Thymus (tissue), 11 donors: Measurements from ENCODE around the gene ELMO1. TPM values are rescaled to one million over a fixed set of nuclear protein-coding genes. Genes with fewer than 3 reads are reported as not detected.

Source experiments
- DNase-seq, 9 donors: peaks; one replicate each; pipeline ENCODE4 v3.0.0-alpha.2; 2013; ENCODE audit warnings: low spot score in 9 of 9, low read depth in 6 of 9, missing footprints in 1 of 9
- H3K27ac ChIP-seq, 2 donors: one replicate each; pipeline ENCODE4 v1.5.1; 2013; ENCODE audit warnings: control low read depth in 1 of 2, low read depth in 1 of 2, low read length in 1 of 2, mild to moderate bottlenecking in 1 of 2, moderate library complexity in 1 of 2
- H3K27me3 ChIP-seq, 2 donors: one replicate each; pipeline ENCODE4 v1.5.1; 2013; ENCODE audit warnings: low read length in 1 of 2; ENCODE audit not compliant: control insufficient read depth in 2 of 2, insufficient read depth in 1 of 2
- H3K36me3 ChIP-seq, 2 donors: one replicate each; pipeline ENCODE4 v1.5.1; 2013; ENCODE audit warnings: low read length in 1 of 2, mild to moderate bottlenecking in 1 of 2, moderate library complexity in 1 of 2; ENCODE audit not compliant: control insufficient read depth in 2 of 2, insufficient read depth in 2 of 2
- H3K4me1 ChIP-seq, 2 donors: one replicate each; pipeline ENCODE4 v1.5.1; 2013; ENCODE audit warnings: low read length in 2 of 2; ENCODE audit not compliant: control insufficient read depth in 2 of 2, insufficient read depth in 2 of 2
- H3K4me3 ChIP-seq, 2 donors: one replicate each; pipeline ENCODE4 v1.5.1; 2013; ENCODE audit warnings: low read length in 2 of 2, control low read depth in 1 of 2, mild to moderate bottlenecking in 1 of 2
- H3K9me3 ChIP-seq, 2 donors: one replicate each; pipeline ENCODE4 v1.5.1; 2013; ENCODE audit warnings: low read length in 1 of 2, mild to moderate bottlenecking in 1 of 2; ENCODE audit not compliant: control insufficient read depth in 2 of 2, insufficient read depth in 1 of 2
- WGBS: extraction: QIAGEN DNeasy Blood & Tissue Kit; methylation state at CpG from one replicate; pipeline ENCODE4 v1.1.7; 2013; 5-methylcytosine and 5-hydroxymethylcytosine counted together
- polyA plus RNA-seq: library from polyadenylated mRNA; stranded (reverse); fragments of 200-250 nt; gene quantifications from one replicate; pipeline ENCODE4 v1.2.3, GENCODE V29; 2013
- total RNA-seq: library from RNA; stranded (reverse); fragments of 120-200 nt; gene quantifications from one replicate; pipeline ENCODE4 v1.2.4, GENCODE V29; 2013
- donor health status: healthy.

The ELMO1 gene
- total and polyA plus RNA-seq, 2 donors = 18.7 to 22.5 TPM

DNA sequence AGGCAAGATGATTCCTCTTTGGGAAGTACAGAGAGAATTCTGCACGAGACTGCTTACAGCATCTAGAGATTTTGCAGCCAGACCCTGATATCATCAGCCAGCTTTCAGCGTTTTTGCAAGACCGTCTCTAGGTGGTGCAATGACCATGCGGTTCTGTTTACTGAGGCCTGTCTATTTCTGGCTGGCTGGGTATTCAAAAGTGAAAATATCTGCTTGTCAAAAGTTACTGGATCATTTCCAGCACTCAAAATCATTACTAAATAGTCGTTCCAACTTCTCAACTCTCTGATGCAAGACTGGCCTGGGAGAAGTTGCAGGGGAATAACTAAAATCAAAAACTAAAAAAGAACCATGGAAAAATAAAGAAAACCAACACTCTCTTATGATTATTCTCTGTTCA lies 240.1 kb downstream of the ELMO1 start:
- peak in 6 of 9 donors; percentile 17 to 52 (median 28) for DNase-seq
- WGBS = 23% methylated on average over 5 of the region's 5 CpGs
- no peaks in the 10 kb centered on the region for H3K4me1 ChIP-seq
- no peaks in the 10 kb centered on the region for H3K9me3 ChIP-seq
- H3K36me3 ChIP-seq = peaks cover 4 to 14% of the 10 kb centered on the region in 2 donors
- no peaks in the 10 kb centered on the region for H3K27me3 ChIP-seq
- no peak overlapping the region for H3K4me3 ChIP-seq
- H3K27ac ChIP-seq = no peak overlapping the region

DNA sequence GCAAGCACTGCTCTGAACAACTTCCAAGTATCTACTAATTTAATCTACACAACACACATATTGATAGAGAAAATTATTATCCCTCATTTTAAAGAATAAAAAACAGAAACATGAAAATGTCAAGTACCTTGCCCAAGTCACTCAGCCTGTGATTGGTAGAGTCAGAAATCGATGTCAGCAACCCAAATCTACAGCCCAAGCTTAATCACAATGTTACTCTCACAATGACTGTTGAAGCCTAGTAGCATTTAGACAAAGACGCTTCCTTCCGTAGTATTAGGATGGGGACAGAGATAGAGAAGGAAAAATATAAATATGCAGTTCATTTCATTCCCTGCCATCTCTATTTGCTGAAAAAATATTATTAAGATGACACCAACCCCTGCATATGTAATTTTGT lies 242.5 kb downstream of the ELMO1 start:
- no peaks in the 10 kb centered on the region for H3K27me3 ChIP-seq
- WGBS = 96% methylated on average over 3 of the region's 3 CpGs
- no peaks in the 10 kb centered on the region for H3K9me3 ChIP-seq
- no peak for DNase-seq
- H3K27ac ChIP-seq = no peak overlapping the region
- no peak overlapping the region for H3K4me3 ChIP-seq
- no peaks in the 10 kb centered on the region for H3K4me1 ChIP-seq
- peaks cover 4 to 9% of the 10 kb centered on the region in 2 donors for H3K36me3 ChIP-seq

DNA sequence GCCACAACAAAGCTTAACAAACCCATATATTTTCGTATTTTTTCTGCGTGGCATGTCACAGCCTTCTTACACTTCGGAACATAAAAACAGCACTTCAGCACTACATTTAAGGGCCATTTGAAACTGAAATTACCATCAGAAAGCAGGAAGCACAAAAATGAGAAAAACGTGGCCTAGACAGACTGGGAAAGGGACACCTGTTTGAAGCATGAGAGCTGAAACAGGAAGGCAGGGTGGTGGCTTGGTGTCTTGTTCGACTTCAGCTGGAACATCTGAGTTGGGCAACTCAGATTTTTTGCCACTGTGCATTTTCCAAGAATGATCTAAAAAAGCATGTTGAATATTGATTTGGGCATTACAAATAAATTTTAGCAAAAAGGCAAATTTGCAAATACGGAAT lies 243.2 kb downstream of the ELMO1 start:
- peak in 1 of 9 donors; percentile 23 for DNase-seq
- Histone ChIP-seq H3K4me3 (no peak overlapping the region), H3K4me1 (no peaks in the 10 kb centered on the region), H3K27ac (no peak overlapping the region), H3K36me3 (peaks cover 4 to 9% of the 10 kb centered on the region in 2 donors), H3K27me3 (no peaks in the 10 kb centered on the region), H3K9me3 (no peaks in the 10 kb centered on the region)
- 47% methylated on average over 6 of the region's 6 CpGs for WGBS

DNA sequence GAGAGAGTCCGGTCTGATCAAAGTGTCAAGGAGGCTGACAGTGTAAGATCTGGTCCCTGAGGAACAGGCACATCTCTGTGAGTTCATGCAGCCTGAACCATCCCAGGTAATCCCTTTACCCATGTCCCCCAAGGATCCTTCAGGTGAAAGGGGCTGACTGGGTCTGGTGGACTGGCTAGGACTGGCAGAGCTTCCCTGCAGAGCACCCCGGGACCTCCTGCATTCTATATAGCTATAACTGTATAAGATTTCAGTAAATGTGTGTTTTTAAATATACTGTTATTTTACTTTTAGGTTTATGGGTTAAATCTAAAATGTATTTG lies 246.8 kb downstream of the ELMO1 start:
- 93% methylated on average over 2 of the region's 2 CpGs for whole genome bisulfite sequencing
- H3K27me3 ChIP-seq = no peaks in the 10 kb centered on the region
- H3K9me3 ChIP-seq = no peaks in the 10 kb centered on the region
- no peak for DNase-seq
- peaks cover 13 to 14% of the 10 kb centered on the region in 2 donors for H3K36me3 ChIP-seq
- no peaks in the 10 kb centered on the region for H3K4me1 ChIP-seq
- no peak overlapping the region for H3K4me3 ChIP-seq
- no peak overlapping the region for H3K27ac ChIP-seq

DNA sequence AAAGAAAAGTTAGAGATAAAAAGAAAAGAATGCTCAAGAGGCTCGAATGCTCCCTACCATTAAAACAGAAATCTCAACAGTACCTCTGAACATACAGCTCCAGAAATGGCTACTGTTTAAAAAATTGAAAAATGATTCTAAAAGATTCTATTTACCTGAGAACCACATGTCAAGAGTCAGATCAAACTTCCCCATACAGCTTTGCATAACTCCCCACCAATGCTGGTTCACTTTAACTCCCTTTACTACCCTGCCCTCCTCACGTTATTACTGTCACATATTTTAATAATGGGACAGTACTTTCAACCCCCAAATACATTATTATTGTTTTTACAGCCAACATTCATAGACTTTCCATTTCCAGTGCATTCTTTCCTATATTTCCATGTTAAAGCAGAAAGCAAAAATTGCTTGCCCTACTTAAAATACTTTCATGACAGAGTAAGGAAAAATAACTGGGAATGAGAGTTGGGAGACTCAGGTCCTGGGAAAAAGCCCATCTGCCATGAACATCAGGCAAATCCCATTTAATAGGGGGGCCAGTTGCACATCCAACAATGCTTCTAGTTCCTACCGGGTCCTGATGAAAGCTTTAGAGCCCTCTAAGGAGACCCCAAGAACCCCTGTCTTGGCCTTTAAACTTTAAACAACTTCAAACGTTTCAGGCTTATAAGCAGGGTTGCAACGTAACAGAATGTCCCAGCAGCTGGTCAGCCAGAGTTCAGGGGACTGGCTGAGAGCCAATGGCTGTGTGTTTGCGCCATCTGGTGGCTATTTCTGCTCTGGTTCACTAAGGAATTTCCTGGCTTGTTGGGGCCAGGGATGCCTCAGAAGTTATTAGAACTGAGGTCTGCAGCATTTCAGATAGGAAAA lies 247.4 kb downstream of the ELMO1 start:
- H3K4me3 ChIP-seq = no peak overlapping the region
- H3K27me3 ChIP-seq = no peaks in the 10 kb centered on the region
- no peaks in the 10 kb centered on the region for H3K4me1 ChIP-seq
- H3K36me3 ChIP-seq = peaks cover 15 to 19% of the 10 kb centered on the region in 2 donors
- no peaks in the 10 kb centered on the region for H3K9me3 ChIP-seq
- peak in 5 of 9 donors; percentile 18 to 52 (median 47) for DNase-seq
- WGBS = 72% methylated on average over 6 of the region's 6 CpGs
- no peak overlapping the region for H3K27ac ChIP-seq

DNA sequence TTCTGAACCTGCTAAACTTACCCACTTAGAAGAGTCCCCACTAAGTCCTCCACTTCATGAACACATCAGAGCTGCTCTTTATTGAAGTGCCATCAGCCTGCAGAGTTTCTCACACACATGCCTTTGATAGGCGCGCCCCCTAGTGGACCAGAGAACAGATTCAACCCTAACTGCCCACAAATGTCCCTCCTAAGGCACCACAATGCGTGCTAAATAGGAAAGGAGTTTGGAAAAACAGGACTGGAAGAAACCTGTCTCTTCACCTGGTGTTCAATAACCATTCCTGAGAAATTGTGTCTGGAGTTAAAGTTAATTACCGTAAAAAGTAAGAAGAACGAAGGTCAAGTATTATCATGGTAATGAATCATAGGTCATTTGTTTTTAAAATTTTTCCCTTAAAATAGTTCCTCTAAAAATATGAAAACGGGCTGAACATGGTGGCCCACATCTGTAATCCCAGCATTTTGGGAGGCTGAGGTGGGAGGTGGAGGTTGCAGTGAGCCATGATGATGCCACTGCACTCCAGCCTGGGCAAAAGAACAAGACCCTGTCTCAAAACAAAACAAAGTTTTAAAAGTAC lies 249.7 kb downstream of the ELMO1 start:
- Histone ChIP-seq H3K36me3 (peaks cover 15 to 28% of the 10 kb centered on the region in 2 donors), H3K27me3 (no peaks in the 10 kb centered on the region), H3K9me3 (no peaks in the 10 kb centered on the region), H3K4me3 (no peak overlapping the region), H3K4me1 (no peaks in the 10 kb centered on the region), H3K27ac (no peak overlapping the region)
- WGBS = 65% methylated on average over 6 of the region's 6 CpGs
- DNase-seq = peak; percentile 33 to 85 (median 61)

DNA sequence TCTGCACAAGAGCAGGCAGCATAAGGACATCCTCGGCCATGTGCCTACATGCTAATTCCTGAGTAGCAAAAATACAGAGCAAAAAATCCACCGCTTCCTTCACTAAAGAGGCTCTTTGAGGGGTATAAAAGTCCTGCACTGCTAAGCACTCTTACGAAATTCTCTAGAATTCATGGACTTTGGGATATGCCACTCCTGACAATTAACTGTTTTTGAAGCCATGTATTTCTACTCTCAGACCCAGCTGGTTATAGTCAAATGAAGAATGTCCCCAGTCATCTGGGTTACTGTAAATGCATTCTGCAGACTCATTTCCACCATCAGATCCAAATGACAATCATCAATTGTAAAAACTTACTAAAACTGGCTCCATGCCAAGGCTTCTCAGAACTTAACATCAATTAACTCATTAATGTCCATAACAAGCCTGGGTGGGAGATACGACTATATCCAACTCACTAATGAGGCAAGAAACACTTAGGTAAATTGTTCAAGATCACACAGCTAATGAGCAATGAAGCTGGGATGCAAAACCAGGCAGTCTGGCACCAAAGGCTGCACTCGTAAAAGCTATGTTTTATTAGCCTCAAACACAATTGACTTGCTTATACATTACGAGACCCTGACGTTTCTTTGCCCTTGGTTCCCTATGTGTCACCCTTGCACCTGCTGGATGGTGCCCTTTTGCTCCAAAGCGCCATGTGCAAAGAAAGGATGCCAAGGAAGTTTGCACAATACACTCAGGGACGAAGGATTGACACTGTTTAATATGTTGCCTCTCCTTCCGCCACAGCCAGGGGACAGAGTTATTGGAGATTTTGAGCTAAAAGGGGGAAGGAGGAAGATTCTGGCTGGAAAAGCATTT lies 250.4 kb downstream of the ELMO1 start:
- Histone ChIP-seq H3K27me3 (no peaks in the 10 kb centered on the region), H3K4me3 (no peak overlapping the region), H3K36me3 (peaks cover 15 to 31% of the 10 kb centered on the region in 2 donors), H3K9me3 (no peaks in the 10 kb centered on the region), H3K27ac (no peak overlapping the region), H3K4me1 (no peaks in the 10 kb centered on the region)
- DNase-seq = no peak
- 96% methylated on average over 10 of the region's 10 CpGs for WGBS

DNA sequence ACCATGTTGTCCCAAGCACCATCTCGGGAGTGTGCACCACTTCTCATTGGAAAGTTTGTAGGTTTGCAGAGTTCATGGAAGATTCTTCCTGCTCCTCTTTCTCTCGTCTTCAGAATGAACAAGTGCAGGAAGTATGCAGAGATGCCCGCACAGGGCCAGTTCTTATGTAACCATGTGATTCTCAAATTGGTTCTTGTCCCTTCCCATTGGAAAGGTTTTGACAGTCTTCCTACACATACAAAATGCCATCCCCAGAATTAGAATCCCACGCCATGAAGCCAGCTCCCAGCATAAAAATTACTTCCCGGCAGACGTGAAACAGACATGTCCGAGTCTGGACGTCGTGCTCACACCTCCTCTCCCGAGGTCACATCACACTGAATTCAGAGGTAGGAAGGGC lies 251.6 kb downstream of the ELMO1 start:
- no peak for DNase-seq
- Histone ChIP-seq H3K4me3 (no peak overlapping the region), H3K36me3 (peaks cover 15 to 31% of the 10 kb centered on the region in 2 donors), H3K27me3 (no peaks in the 10 kb centered on the region), H3K9me3 (no peaks in the 10 kb centered on the region), H3K4me1 (no peaks in the 10 kb centered on the region), H3K27ac (no peak overlapping the region)
- 97% methylated on average over 10 of the region's 10 CpGs for WGBS

DNA sequence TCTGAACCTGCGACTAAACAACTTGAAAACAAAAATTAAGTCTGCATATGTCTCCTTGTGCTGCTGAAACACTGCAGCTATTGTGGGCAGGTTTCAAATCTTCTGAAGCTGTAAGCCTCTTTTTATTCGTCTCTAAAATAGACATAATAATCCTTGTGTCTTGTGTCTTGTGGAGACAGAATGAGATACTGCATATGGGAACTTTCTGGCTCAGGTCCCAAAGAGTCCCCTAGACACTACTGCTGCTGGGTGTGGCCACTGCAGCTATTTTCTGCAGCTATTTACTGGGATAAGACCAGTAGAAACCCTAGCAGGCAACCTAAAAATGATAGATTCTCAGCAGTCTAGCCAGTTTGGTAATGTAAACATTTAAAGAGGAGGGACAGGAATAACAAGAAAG lies 252.0 kb downstream of the ELMO1 start:
- Histone ChIP-seq H3K9me3 (no peaks in the 10 kb centered on the region), H3K4me3 (no peak overlapping the region), H3K36me3 (peaks cover 15 to 29% of the 10 kb centered on the region in 2 donors), H3K27ac (no peak overlapping the region), H3K4me1 (no peaks in the 10 kb centered on the region), H3K27me3 (no peaks in the 10 kb centered on the region)
- no peak for DNase-seq
- 97% methylated on average over 2 of the region's 2 CpGs for WGBS
